GM23338 (cell line): Measurements from ENCODE around the gene SLC5A6. TPM values are rescaled to one million over a fixed set of nuclear protein-coding genes. Genes with fewer than 3 reads are reported as not detected.

Source experiments
- ATAC-seq: fragments of 200-7000 bp; cut with Tn5 transposase; 3 replicates; pipeline ENCODE4 v1.9.1; 2020
- DNase-seq: peaks from one replicate; pipeline ENCODE4 v3.0.0-alpha.2; 2015; ENCODE audit warnings: low spot score
- H2AFZ ChIP-seq: fragments of 200-600 bp; sonication (generic); 2 replicates; pipeline ENCODE4 v1.8.0; 2016; ENCODE audit warnings: antibody characterized with exemption, mild to moderate bottlenecking, moderate library complexity
- H3F3A ChIP-seq: fragments of 200-600 bp; sonication (generic); replicated peaks from 2 replicates; pipeline ENCODE4 v1.8.0; 2017; ENCODE audit warnings: antibody characterized with exemption, mixed run types, low read depth
- H3K27ac ChIP-seq: fragments of 200-600 bp; sonication (generic); 2 replicates; pipeline ENCODE4 v1.6.1; 2016; ENCODE audit warnings: low read depth
- H3K27me3 ChIP-seq: fragments of 200-600 bp; sonication (generic); 2 replicates; pipeline ENCODE4 v1.8.0; 2016; ENCODE audit warnings: mild to moderate bottlenecking, mixed run types, moderate library complexity; ENCODE audit not compliant: insufficient read depth
- H3K36me3 ChIP-seq: fragments of 200-600 bp; sonication (generic); 2 replicates; pipeline ENCODE4 v1.8.0; 2016; ENCODE audit warnings: mild to moderate bottlenecking; ENCODE audit not compliant: insufficient read depth
- H3K4me1 ChIP-seq: fragments of 200-600 bp; sonication (generic); 2 replicates; pipeline ENCODE4 v1.8.0; 2016; ENCODE audit warnings: mild to moderate bottlenecking, moderate library complexity; ENCODE audit not compliant: insufficient read depth
- H3K4me2 ChIP-seq: fragments of 200-600 bp; sonication (generic); 2 replicates; pipeline ENCODE4 v1.7.1; 2017; ENCODE audit warnings: mixed run types
- H3K4me3 ChIP-seq: fragments of 200-600 bp; sonication (generic); 2 replicates; pipeline ENCODE4 v1.6.1; 2016; ENCODE audit warnings: mixed run types
- H3K79me2 ChIP-seq: fragments of 200-600 bp; sonication (generic); replicated peaks from 2 replicates; pipeline ENCODE4 v1.8.0; 2017; ENCODE audit warnings: mild to moderate bottlenecking; ENCODE audit not compliant: insufficient read depth
- H3K9me2 ChIP-seq: fragments of 200-600 bp; sonication (generic); 2 replicates; pipeline ENCODE4 v1.8.0; 2017; ENCODE audit not compliant: insufficient read depth
- H4K20me1 ChIP-seq: fragments of 200-600 bp; sonication (generic); replicated peaks from 2 replicates; pipeline ENCODE4 v1.8.0; 2017; ENCODE audit warnings: mild to moderate bottlenecking; ENCODE audit not compliant: insufficient read depth
- H3K27ac Mint-ChIP-seq: 2 replicates; pipeline ENCODE4 v1.8.0; 2020; ENCODE audit warnings: inconsistent platforms, mild to moderate bottlenecking, moderate library complexity, mixed read lengths
- H3K27me3 Mint-ChIP-seq: 3 replicates; pipeline ENCODE4 v1.8.0; 2022; ENCODE audit warnings: low read depth, mild to moderate bottlenecking, moderate library complexity, mixed read lengths, inconsistent platforms; ENCODE audit not compliant: insufficient read depth, poor library complexity
- H3K36me3 Mint-ChIP-seq: 3 replicates; pipeline ENCODE4 v1.8.0; 2021; ENCODE audit warnings: low read depth, mild to moderate bottlenecking, inconsistent platforms, moderate library complexity, mixed read lengths
- H3K4me1 Mint-ChIP-seq: 3 replicates; pipeline ENCODE4 v1.8.0; 2020; ENCODE audit warnings: mild to moderate bottlenecking, inconsistent platforms, mixed read lengths
- H3K4me3 Mint-ChIP-seq: 3 replicates; pipeline ENCODE4 v1.8.0; 2021; ENCODE audit warnings: moderate library complexity, mild to moderate bottlenecking, inconsistent platforms, mixed read lengths
- H3K9me3 Mint-ChIP-seq: 3 replicates; pipeline ENCODE4 v1.8.0; 2020; ENCODE audit warnings: moderate library complexity, mild to moderate bottlenecking, inconsistent platforms, mixed read lengths
- CREB1 ChIP-seq: fragments of 250-450 bp; sonication (Bioruptor Pico); IDR thresholded peaks from 2 replicates; pipeline ENCODE4 v1.5.0; 2020; ENCODE audit warnings: low read depth, mild to moderate bottlenecking, moderate library complexity
- EZH2 ChIP-seq: fragments of 200-600 bp; sonication (generic); IDR thresholded peaks from one replicate; pipeline ENCODE4 v1.8.0; 2017; ENCODE audit warnings: antibody characterized with exemption, mild to moderate bottlenecking, low read depth; ENCODE audit not compliant: unreplicated experiment
- NANOG ChIP-seq: IDR thresholded peaks from 2 replicates; pipeline ENCODE4 v1.6.1; 2016; ENCODE audit warnings: antibody characterized with exemption, borderline replicate concordance
- POLR2AphosphoS5 ChIP-seq: IDR thresholded peaks from 2 replicates; pipeline ENCODE4 v1.6.1; 2016; ENCODE audit warnings: antibody characterized with exemption, low read depth
- STAT1 ChIP-seq: IDR thresholded peaks from one replicate; pipeline ENCODE4 v1.6.1; 2016; ENCODE audit warnings: antibody characterized with exemption; ENCODE audit not compliant: unreplicated experiment
- ZNF114 ChIP-seq: fragments of 250-450 bp; sonication (Bioruptor Pico); IDR thresholded peaks from 2 replicates; pipeline ENCODE4 v1.5.0; 2020; ENCODE audit warnings: mild to moderate bottlenecking, moderate library complexity
- ZNF331 ChIP-seq: fragments of 250-450 bp; sonication (Bioruptor Pico); IDR thresholded peaks from 2 replicates; pipeline ENCODE4 v1.5.0; 2020; ENCODE audit warnings: low read depth, mild to moderate bottlenecking, moderate library complexity
- ZNF462 ChIP-seq: fragments of 250-450 bp; sonication (Bioruptor Pico); IDR thresholded peaks from 2 replicates; pipeline ENCODE4 v1.5.0; 2020; ENCODE audit warnings: mild to moderate bottlenecking, moderate library complexity
- polyA plus RNA-seq: library from polyadenylated mRNA; unstranded; fragments of >200 nt; fragmentation: Nextera tagmentation; extraction: Ambion mirVana; gene quantifications from 2 replicates; pipeline ENCODE4 v1.2.1, GENCODE V29; 2016
- total RNA-seq: library from RNA; depleted of rRNA; stranded (reverse); fragments of >200 nt; shearing (Covaris generic); gene quantifications from 2 replicates; pipeline ENCODE4 v1.2.3, GENCODE V29; 2014
- TF ChIP-seq, protein P1 (sequence below): IDR thresholded peaks from one replicate; pipeline ENCODE4 v1.6.1; 2018; ENCODE audit warnings: antibody characterized with exemption; ENCODE audit not compliant: unreplicated experiment
- TF ChIP-seq, protein P2 (sequence below): IDR thresholded peaks from 2 replicates; pipeline ENCODE4 v1.6.1; 2016; ENCODE audit warnings: antibody characterized with exemption

Gene SLC5A6
- total and polyA plus RNA-seq, 2 experiments from 2014 or later = 44.3 to 153 TPM

DNA sequence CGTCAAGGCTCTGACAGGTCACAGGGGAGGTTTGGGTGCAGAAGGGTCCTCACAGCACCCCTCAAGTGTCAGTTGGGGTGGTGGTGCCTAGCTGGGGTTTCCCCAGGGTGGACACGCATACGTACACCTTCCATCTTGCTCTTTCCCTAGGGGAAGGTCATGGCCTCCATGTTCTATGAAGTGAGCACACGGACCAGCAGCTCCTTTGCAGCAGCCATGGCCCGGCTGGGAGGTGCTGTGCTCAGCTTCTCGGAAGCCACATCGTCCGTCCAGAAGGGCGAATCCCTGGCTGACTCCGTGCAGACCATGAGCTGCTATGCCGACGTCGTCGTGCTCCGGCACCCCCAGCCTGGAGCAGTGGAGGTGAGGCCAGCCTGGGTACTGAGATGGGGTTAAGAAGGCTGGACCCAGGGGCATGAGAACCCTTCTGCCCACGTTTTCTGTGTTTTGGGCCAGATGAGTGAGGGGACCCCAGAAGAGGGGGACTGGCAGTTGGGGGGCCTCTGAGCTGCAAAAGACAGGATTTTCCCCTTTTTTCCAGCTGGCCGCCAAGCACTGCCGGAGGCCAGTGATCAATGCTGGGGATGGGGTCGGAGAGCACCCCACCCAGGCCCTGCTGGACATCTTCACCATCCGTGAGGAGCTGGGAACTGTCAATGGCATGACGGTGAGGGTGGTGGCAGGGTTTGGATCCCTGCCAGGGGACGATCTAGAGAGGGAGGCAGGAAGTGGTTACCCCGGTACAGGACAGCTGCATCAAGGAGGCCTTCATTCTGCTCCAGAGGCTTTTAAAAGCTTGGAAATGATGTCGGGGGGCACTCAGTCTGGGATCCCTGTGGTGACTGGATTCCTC, 29.9 kb upstream of the SLC5A6 start (continued):
- TF ChIP-seq ZNF331 (CRISPR knock-in tag) (no peak), ZNF114 (CRISPR knock-in tag) (no peak), ZNF462 (CRISPR knock-in tag) (no peak)

GRCh38 chr2:27240406-27240805, 28.3 kb upstream of the SLC5A6 start:
- no peaks in the 10 kb centered on the region for H3K4me1 Mint-ChIP-seq
- no peaks in the 10 kb centered on the region for H3K4me1 ChIP-seq
- TF ChIP-seq POLR2AphosphoS5 (no peak), CREB1 (CRISPR knock-in tag) (no peak), STAT1 (no peak), ZNF331 (CRISPR knock-in tag) (no peak), NANOG (no peak), EZH2 (no peak)
- TF ChIP-seq, protein P1, sequence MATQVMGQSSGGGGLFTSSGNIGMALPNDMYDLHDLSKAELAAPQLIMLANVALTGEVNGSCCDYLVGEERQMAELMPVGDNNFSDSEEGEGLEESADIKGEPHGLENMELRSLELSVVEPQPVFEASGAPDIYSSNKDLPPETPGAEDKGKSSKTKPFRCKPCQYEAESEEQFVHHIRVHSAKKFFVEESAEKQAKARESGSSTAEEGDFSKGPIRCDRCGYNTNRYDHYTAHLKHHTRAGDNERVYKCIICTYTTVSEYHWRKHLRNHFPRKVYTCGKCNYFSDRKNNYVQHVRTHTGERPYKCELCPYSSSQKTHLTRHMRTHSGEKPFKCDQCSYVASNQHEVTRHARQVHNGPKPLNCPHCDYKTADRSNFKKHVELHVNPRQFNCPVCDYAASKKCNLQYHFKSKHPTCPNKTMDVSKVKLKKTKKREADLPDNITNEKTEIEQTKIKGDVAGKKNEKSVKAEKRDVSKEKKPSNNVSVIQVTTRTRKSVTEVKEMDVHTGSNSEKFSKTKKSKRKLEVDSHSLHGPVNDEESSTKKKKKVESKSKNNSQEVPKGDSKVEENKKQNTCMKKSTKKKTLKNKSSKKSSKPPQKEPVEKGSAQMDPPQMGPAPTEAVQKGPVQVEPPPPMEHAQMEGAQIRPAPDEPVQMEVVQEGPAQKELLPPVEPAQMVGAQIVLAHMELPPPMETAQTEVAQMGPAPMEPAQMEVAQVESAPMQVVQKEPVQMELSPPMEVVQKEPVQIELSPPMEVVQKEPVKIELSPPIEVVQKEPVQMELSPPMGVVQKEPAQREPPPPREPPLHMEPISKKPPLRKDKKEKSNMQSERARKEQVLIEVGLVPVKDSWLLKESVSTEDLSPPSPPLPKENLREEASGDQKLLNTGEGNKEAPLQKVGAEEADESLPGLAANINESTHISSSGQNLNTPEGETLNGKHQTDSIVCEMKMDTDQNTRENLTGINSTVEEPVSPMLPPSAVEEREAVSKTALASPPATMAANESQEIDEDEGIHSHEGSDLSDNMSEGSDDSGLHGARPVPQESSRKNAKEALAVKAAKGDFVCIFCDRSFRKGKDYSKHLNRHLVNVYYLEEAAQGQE = no peak
- TF ChIP-seq, protein P2, sequence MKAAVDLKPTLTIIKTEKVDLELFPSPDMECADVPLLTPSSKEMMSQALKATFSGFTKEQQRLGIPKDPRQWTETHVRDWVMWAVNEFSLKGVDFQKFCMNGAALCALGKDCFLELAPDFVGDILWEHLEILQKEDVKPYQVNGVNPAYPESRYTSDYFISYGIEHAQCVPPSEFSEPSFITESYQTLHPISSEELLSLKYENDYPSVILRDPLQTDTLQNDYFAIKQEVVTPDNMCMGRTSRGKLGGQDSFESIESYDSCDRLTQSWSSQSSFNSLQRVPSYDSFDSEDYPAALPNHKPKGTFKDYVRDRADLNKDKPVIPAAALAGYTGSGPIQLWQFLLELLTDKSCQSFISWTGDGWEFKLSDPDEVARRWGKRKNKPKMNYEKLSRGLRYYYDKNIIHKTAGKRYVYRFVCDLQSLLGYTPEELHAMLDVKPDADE = no peak

More at GRCh38 chr2:27240406-27240805, 28.3 kb upstream of the SLC5A6 start:
- ATAC-seq (no peak), DNase-seq (no peak)
- Histone ChIP-seq H3F3A (peaks cover 5% of the 10 kb centered on the region; the same call in 1 of the 2 replicates), H3K9me2 (no peaks in the 10 kb centered on the region), H4K20me1 (no peaks in the 10 kb centered on the region; the same call in none of the 2 replicates), H3K4me3 (no peak overlapping the region), H3K79me2 (no peaks in the 10 kb centered on the region), H3K4me2 (no peak overlapping the region), H2AFZ (no peak overlapping the region), H3K27me3 (no peaks in the 10 kb centered on the region), H3K36me3 (peaks cover 55% of the 10 kb centered on the region), H3K27ac (no peak overlapping the region)
- Mint-ChIP-seq H3K4me3 (no peak overlapping the region), H3K27me3 (peaks cover 21% of the 10 kb centered on the region), H3K27ac (no peak overlapping the region), H3K36me3 (peaks cover 94% of the 10 kb centered on the region), H3K9me3 (no peaks in the 10 kb centered on the region; the same call in 2 of the 3 replicates)
